Measurements from ENCODE around the gene PTPRN2.

PTPRN2 gene

GRCh38 chr7:157809154-157809862, 778.3 kb downstream of the PTPRN2 start:
- Histone ChIP-seq H3K27me3 (ENCODE audit: control insufficient read depth in 1 of 2, insufficient read depth in 2 of 2, low read length in 2 of 2) (no peaks in the 10 kb centered on the region), H3K4me3 (ENCODE audit: low read depth in 1 of 2, low read length in 2 of 2) (no peak overlapping the region), H3K36me3 (ENCODE audit: insufficient read depth, low read length) (no peaks in the 10 kb centered on the region), H3K9ac (ENCODE audit: low read length) (no peak overlapping the region), H3K27ac (ENCODE audit: low read depth, low read length) (no peak overlapping the region), H3K4me1 (ENCODE audit: insufficient read depth, low read length) (no peaks in the 10 kb centered on the region), H3K9me3 (ENCODE audit: low read length) (no peaks in the 10 kb centered on the region)

DNA sequence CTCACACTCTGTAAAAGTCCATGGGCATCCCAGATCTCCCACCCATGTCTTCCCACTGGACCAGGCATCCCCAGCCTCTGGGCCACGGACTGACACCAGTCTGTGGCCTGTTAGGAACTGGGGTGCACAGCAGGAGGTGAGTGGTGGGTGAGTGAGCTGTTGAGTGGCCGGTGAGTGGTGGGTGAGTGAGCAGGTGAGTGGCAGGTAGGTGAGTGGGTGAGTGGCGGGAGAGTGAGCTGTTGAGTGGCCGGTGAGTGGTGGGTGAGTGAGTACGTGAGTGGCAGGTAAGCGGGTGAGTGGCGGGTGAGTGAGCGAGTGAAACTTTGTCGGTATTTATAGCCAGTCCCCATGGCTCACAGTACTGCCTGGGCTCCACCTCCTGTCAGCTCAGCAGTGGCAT, 779.6 kb downstream of the PTPRN2 start:
- H3K36me3 ChIP-seq (ENCODE audit: insufficient read depth, low read length) = no peaks in the 10 kb centered on the region
- H3K27me3 ChIP-seq (ENCODE audit: control insufficient read depth in 1 of 2, insufficient read depth in 2 of 2, low read length in 2 of 2) = no peaks in the 10 kb centered on the region
- H3K9me3 ChIP-seq (ENCODE audit: low read length) = no peaks in the 10 kb centered on the region
- H3K4me1 ChIP-seq (ENCODE audit: insufficient read depth, low read length) = no peaks in the 10 kb centered on the region
- no peak overlapping the region for H3K4me3 ChIP-seq (ENCODE audit: low read depth in 1 of 2, low read length in 2 of 2)
- no peak overlapping the region for H3K9ac ChIP-seq (ENCODE audit: low read length)
- H3K27ac ChIP-seq (ENCODE audit: low read depth, low read length) = no peak overlapping the region

- H3K4me3 ChIP-seq (ENCODE audit: low read depth in 1 of 2, low read length in 2 of 2) = no peak overlapping the region
- no peaks in the 10 kb centered on the region for H3K9me3 ChIP-seq (ENCODE audit: low read length)
- H3K9ac ChIP-seq (ENCODE audit: low read length) = no peak overlapping the region
- no peak overlapping the region for H3K27ac ChIP-seq (ENCODE audit: low read depth, low read length)
- H3K27me3 ChIP-seq (ENCODE audit: control insufficient read depth in 1 of 2, insufficient read depth in 2 of 2, low read length in 2 of 2) = no peaks in the 10 kb centered on the region
- H3K4me1 ChIP-seq (ENCODE audit: insufficient read depth, low read length) = no peaks in the 10 kb centered on the region
- H3K36me3 ChIP-seq (ENCODE audit: insufficient read depth, low read length) = no peaks in the 10 kb centered on the region
These were observed 780.1 kb downstream of the PTPRN2 start for GRCh38 chr7:157807510-157807909.

DNA sequence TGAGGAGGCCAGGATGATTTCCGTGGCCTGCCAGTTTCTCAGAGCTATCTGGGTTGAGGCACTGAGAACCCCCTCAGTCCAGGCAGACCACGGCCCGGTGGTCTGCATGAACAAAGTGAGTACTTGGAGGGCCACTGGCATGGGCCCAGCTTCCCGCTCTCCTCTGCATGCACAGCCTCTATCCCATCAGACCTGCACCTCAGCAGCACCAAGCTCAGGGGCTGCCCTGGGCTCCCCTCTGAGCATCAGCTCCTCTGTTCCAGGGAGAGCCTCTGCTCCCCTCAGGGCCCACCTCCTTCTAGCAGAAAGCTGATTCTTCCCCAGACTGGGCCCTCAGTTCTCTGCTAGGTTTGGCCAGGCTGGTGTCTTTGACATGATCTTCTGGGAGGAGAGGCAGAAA, 780.9 kb downstream of the PTPRN2 start:
- Histone ChIP-seq H3K4me1 (ENCODE audit: insufficient read depth, low read length) (no peaks in the 10 kb centered on the region), H3K27me3 (ENCODE audit: control insufficient read depth in 1 of 2, insufficient read depth in 2 of 2, low read length in 2 of 2) (no peaks in the 10 kb centered on the region), H3K9ac (ENCODE audit: low read length) (no peak overlapping the region), H3K9me3 (ENCODE audit: low read length) (no peaks in the 10 kb centered on the region), H3K36me3 (ENCODE audit: insufficient read depth, low read length) (no peaks in the 10 kb centered on the region), H3K27ac (ENCODE audit: low read depth, low read length) (no peak overlapping the region), H3K4me3 (ENCODE audit: low read depth in 1 of 2, low read length in 2 of 2) (no peak overlapping the region)

DNA sequence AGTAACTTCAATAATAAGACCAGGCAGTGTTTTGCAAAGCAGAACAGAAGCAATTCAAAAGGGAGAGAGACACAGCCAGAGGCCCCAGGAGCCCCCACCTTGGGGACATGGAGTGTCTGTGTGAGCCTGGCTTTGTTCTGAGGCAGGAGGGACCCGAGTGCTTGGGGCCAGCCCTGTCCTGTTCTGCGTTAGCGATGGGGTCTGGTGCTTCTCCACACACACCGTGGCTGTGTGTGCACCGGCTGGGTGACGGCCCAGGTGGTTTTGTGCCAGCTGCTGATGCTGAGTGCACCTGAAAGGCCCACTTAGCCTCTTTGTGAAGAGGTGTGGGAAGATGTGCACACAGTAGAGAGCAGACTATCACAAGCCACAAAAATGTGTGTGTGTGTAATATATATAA, 781.9 kb downstream of the PTPRN2 start:
- H3K9ac ChIP-seq (ENCODE audit: low read length) = no peak overlapping the region
- no peaks in the 10 kb centered on the region for H3K4me1 ChIP-seq (ENCODE audit: insufficient read depth, low read length)
- no peaks in the 10 kb centered on the region for H3K9me3 ChIP-seq (ENCODE audit: low read length)
- H3K4me3 ChIP-seq (ENCODE audit: low read depth in 1 of 2, low read length in 2 of 2) = no peak overlapping the region
- no peaks in the 10 kb centered on the region for H3K36me3 ChIP-seq (ENCODE audit: insufficient read depth, low read length)
- no peaks in the 10 kb centered on the region for H3K27me3 ChIP-seq (ENCODE audit: control insufficient read depth in 1 of 2, insufficient read depth in 2 of 2, low read length in 2 of 2)
- no peak overlapping the region for H3K27ac ChIP-seq (ENCODE audit: low read depth, low read length)

DNA sequence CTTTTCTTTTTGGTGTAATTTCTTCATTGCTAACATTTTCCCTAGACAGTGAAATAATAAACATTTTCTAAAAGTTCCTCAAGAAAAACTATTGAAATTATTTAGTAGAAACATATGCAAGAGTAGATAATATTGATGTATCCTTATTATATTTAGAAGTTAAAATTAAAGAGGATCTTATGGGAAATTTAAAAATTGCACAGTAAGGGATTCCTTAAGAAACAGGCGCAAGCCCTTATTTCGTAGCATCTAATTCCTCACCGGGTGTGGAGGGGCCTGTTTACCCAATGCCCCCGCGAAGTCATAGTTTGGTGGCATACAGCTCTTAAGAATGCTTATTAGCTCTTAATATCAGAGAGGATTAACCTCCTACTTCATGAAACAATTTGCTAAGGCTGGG, 783.7 kb downstream of the PTPRN2 start:
- H3K27ac ChIP-seq (ENCODE audit: low read depth, low read length) = no peak overlapping the region

DNA sequence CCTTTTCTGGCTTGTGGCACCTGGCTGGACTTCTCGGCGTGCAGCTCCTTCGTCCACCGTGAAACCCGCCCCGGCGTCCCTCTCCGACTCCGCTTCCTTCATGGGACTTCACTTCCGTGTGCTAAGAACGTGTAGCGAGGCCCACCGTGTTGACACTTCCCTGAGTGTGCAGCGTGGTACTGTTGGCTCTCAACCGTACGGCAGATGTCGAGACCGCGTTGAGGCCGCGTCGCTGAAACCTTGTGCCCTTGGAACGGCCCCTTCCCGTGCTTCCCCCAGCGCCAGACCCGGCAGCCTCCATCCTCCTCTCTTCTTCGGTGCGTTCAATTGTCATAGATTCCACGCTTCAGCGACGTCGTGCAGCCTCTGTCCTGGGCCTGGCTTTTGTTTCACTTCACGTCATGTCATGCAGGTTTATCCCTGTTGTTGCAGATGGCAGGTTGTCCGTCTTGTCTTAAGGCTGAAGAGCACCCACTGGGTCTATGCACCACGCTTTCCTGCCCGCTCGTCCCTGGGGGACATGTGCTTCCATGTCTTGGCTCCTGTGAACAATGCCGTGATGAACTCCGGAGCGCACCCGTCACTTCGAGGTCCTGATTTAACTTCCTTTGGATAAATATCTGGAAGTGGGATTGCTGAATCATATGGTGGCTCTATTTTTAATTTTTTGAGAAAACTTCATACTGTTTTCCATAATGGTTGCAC, 785.5 kb downstream of the PTPRN2 start:
- Histone ChIP-seq H3K36me3 (ENCODE audit: insufficient read depth, low read length) (no peaks in the 10 kb centered on the region), H3K4me1 (ENCODE audit: insufficient read depth, low read length) (no peaks in the 10 kb centered on the region), H3K9ac (ENCODE audit: low read length) (no peak overlapping the region), H3K9me3 (ENCODE audit: low read length) (no peaks in the 10 kb centered on the region), H3K4me3 (ENCODE audit: low read depth in 1 of 2, low read length in 2 of 2) (no peak overlapping the region), H3K27me3 (ENCODE audit: control insufficient read depth in 1 of 2, insufficient read depth in 2 of 2, low read length in 2 of 2) (no peaks in the 10 kb centered on the region), H3K27ac (ENCODE audit: low read depth, low read length) (no peak overlapping the region)

More for the DNA sequence above, 783.7 kb downstream of the PTPRN2 start:
- Histone ChIP-seq H3K4me3 (ENCODE audit: low read depth in 1 of 2, low read length in 2 of 2) (no peak overlapping the region), H3K27me3 (ENCODE audit: control insufficient read depth in 1 of 2, insufficient read depth in 2 of 2, low read length in 2 of 2) (no peaks in the 10 kb centered on the region), H3K36me3 (ENCODE audit: insufficient read depth, low read length) (no peaks in the 10 kb centered on the region), H3K9ac (ENCODE audit: low read length) (no peak overlapping the region), H3K4me1 (ENCODE audit: insufficient read depth, low read length) (no peaks in the 10 kb centered on the region), H3K9me3 (ENCODE audit: low read length) (no peaks in the 10 kb centered on the region)

GRCh38 chr7:157801113-157801512, 786.5 kb downstream of the PTPRN2 start:
- no peak overlapping the region for H3K4me3 ChIP-seq (ENCODE audit: low read depth in 1 of 2, low read length in 2 of 2)
- no peak overlapping the region for H3K9ac ChIP-seq (ENCODE audit: low read length)
- no peaks in the 10 kb centered on the region for H3K9me3 ChIP-seq (ENCODE audit: low read length)
- no peaks in the 10 kb centered on the region for H3K36me3 ChIP-seq (ENCODE audit: insufficient read depth, low read length)
- no peaks in the 10 kb centered on the region for H3K27me3 ChIP-seq (ENCODE audit: control insufficient read depth in 1 of 2, insufficient read depth in 2 of 2, low read length in 2 of 2)
- H3K4me1 ChIP-seq (ENCODE audit: insufficient read depth, low read length) = no peaks in the 10 kb centered on the region
- H3K27ac ChIP-seq (ENCODE audit: low read depth, low read length) = no peak overlapping the region

DNA sequence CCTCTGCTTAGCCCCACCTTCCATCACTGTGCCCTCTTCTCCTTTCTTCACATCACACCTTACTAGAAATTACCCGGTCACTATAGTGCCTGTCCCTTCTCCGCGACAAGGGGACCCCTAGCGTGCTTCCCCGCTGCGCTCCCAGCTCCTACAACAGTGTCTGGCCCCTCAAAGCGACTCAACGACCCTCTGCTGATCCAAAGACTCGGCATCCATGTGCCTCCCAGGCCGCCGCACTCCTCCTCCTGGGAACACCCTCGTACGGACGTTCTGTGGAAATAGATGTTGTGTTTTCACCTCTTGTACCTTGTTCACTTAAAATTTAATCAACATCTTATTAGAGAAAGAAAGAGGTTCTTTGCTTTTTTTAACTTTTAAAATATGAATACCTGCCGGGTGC, 787.3 kb downstream of the PTPRN2 start:
- H3K9me3 ChIP-seq (ENCODE audit: low read length) = no peaks in the 10 kb centered on the region
- no peaks in the 10 kb centered on the region for H3K36me3 ChIP-seq (ENCODE audit: insufficient read depth, low read length)
- no peak overlapping the region for H3K4me3 ChIP-seq (ENCODE audit: low read depth in 1 of 2, low read length in 2 of 2)
- no peak overlapping the region for H3K27ac ChIP-seq (ENCODE audit: low read depth, low read length)
- no peak overlapping the region for H3K9ac ChIP-seq (ENCODE audit: low read length)
- no peaks in the 10 kb centered on the region for H3K27me3 ChIP-seq (ENCODE audit: control insufficient read depth in 1 of 2, insufficient read depth in 2 of 2, low read length in 2 of 2)
- H3K4me1 ChIP-seq (ENCODE audit: insufficient read depth, low read length) = no peaks in the 10 kb centered on the region

- Histone ChIP-seq H3K9ac (ENCODE audit: low read length) (no peak overlapping the region), H3K27ac (ENCODE audit: low read depth, low read length) (no peak overlapping the region), H3K9me3 (ENCODE audit: low read length) (no peaks in the 10 kb centered on the region), H3K4me3 (ENCODE audit: low read depth in 1 of 2, low read length in 2 of 2) (no peak overlapping the region), H3K4me1 (ENCODE audit: insufficient read depth, low read length) (no peaks in the 10 kb centered on the region), H3K36me3 (ENCODE audit: insufficient read depth, low read length) (no peaks in the 10 kb centered on the region), H3K27me3 (ENCODE audit: control insufficient read depth in 1 of 2, insufficient read depth in 2 of 2, low read length in 2 of 2) (no peaks in the 10 kb centered on the region)
These were observed 788.4 kb downstream of the PTPRN2 start for GRCh38 chr7:157799076-157799685.

DNA sequence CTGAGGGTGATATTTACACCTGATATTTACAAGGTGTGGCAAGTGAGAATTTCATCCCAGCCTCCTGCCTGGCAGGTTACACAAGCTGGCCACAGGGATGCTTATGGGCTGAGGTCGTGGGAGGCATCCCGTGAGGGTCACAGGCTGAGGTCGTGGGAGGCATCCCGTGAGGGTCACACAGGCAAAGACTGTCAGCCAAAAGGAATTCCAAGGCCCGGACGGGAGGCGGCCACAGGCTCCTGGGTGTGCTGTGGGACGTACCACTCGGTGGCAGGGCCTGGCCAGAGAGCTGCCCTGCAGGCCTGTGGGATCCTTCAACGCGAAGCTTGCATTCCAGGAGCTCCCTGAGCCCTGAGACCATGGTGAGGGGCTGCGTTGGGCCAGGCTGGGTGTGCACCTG, 790.3 kb downstream of the PTPRN2 start:
- no peaks in the 10 kb centered on the region for H3K27me3 ChIP-seq (ENCODE audit: control insufficient read depth in 1 of 2, insufficient read depth in 2 of 2, low read length in 2 of 2)
- no peaks in the 10 kb centered on the region for H3K9me3 ChIP-seq (ENCODE audit: low read length)
- H3K4me3 ChIP-seq (ENCODE audit: low read depth in 1 of 2, low read length in 2 of 2) = no peak overlapping the region

More for the DNA sequence above, 790.3 kb downstream of the PTPRN2 start:
- no peak overlapping the region for H3K9ac ChIP-seq (ENCODE audit: low read length)
- no peak overlapping the region for H3K27ac ChIP-seq (ENCODE audit: low read depth, low read length)
- no peaks in the 10 kb centered on the region for H3K36me3 ChIP-seq (ENCODE audit: insufficient read depth, low read length)
- H3K4me1 ChIP-seq (ENCODE audit: insufficient read depth, low read length) = no peaks in the 10 kb centered on the region

All from muscle layer of colon (tissue), 2 donors.